NCI-H69 (cell line): Measurements from ENCODE around the gene INKA2.

Source experiments
- DNase-seq: peaks from one replicate; lab custom pipeline; 2025; lab: John Stamatoyannopoulos, UW

INKA2 gene

GRCh38 chr1:111704240-111704639 lies 35.0 kb downstream of the INKA2 start:
- DNase-seq: no peak

- DNase-seq: no peak
Observed at GRCh38 chr1:111702504-111703050, 36.6 kb downstream of the INKA2 start.

- DNase-seq: no peak
Observed at GRCh38 chr1:111699268-111699667, 39.9 kb downstream of the INKA2 start.

GRCh38 chr1:111696330-111696729 lies 42.9 kb downstream of the INKA2 start:
- no peak for DNase-seq

- no peak for DNase-seq
Observed at GRCh38 chr1:111695801-111696200, 43.4 kb downstream of the INKA2 start.

- no peak for DNase-seq
Observed at GRCh38 chr1:111691886-111692285, 47.3 kb downstream of the INKA2 start.

- peak; percentile 78 for DNase-seq
Observed at GRCh38 chr1:111690306-111690617, 48.9 kb downstream of the INKA2 start.
